ENCODE measurements around the gene WFDC1.

WFDC1 gene, protein sequence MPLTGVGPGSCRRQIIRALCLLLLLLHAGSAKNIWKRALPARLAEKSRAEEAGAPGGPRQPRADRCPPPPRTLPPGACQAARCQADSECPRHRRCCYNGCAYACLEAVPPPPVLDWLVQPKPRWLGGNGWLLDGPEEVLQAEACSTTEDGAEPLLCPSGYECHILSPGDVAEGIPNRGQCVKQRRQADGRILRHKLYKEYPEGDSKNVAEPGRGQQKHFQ

GRCh38 chr16:84294531-84295142 lies at the start of gene WFDC1:
TSS of gene WFDC1 (plus strand) at chr16:84294878. CDS start at chr16:84294972, 94 bp downstream.
- DNase-seq = no peak

- no peak for DNase-seq
Observed at GRCh38 chr16:84245956-84246678, 48.6 kb upstream of the WFDC1 start.

DNA sequence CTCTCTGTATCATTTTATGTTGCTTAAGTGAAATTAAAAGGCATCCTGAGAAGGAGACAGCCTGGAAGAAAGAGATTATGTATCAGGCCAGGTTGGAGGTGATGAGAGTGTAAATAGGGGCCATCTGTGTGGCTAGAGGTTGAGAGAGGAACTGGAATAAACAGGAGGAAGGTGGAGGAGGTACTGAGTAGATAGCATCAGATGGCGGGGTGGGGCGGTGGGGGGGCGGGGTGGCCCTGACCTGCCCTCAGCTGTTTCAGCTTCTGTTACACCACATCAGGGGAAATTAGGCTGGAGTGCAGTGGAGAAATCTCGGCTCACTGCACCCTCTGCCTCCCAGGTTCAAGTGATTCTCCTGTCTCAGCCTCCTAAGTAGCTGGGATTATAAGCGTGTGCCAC lies 48.0 kb upstream of the WFDC1 start:
- no peak for DNase-seq

GRCh38 chr16:84247331-84247730 lies 47.3 kb upstream of the WFDC1 start:
- DNase-seq = no peak

- DNase-seq = no peak
Observed at GRCh38 chr16:84247844-84248243, 46.8 kb upstream of the WFDC1 start.

DNA sequence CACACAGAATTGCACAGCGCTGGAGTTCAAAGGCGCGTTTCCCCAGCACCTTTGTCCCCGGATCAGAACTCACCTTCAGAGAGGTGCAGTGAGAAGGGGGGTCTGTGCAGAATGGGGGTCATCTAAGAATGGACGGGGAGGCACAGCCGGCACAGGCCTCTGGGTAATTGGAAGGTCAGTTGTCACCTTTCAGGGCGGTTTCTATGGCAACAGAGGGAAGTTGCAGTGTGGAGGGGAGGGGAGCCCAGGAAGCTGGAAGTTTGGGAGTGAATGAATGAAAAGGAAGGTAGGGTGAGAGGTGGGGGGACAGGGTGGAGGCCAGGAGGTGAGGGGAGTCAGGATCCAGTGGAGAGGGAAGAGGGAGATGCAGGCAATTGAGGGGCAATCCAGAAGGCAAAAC lies 42.5 kb upstream of the WFDC1 start:
- DNase-seq = no peak

GRCh38 chr16:84253173-84253572 lies 41.5 kb upstream of the WFDC1 start:
- no peak for DNase-seq

DNA sequence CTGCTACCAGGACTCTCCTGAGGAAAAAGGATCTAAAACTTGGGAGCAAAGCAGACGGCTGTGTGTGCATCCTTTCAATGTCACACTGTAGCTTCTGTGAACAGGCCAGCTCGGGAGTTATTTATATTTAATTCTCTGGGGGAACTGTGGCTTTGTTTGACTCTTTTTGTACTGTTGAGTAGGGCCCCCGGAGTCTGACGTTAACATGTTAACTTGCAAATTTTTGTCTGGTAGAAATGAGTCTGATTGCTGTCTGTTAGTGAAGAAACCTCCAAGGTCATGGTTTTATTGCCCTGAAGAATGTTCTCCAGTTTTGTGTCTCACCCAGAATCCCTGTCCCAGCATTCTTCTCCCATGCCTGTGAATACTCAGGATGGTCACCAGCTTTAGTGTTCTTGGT lies 40.6 kb upstream of the WFDC1 start:
- no peak for DNase-seq

- DNase-seq = no peak
Observed at GRCh38 chr16:84255050-84255810, 39.4 kb upstream of the WFDC1 start.

- DNase-seq = no peak
Observed at GRCh38 chr16:84258266-84258665, 36.4 kb upstream of the WFDC1 start.

GRCh38 chr16:84259691-84260090 lies 35.0 kb upstream of the WFDC1 start:
- no peak for DNase-seq

- DNase-seq = no peak
Observed at GRCh38 chr16:84260766-84261554, 33.7 kb upstream of the WFDC1 start.

DNA sequence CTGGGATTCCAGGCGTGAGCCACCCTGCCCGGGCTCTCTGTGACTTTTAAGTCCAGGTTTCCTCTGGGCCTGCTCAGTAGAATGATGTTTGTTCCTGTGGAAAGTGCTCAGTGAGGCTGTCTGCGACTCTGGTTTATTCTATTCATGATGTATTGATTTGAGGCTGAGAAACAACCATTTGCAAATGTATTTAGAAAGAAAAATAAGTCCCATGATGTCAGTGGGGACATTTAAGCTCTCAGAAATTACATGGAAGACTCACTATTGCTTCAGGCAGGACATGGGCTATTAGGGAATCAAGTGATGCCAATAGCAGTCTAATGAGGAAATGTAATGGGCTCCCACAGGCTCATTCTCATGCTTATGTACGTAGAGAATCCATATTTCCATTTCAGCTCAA lies 32.6 kb upstream of the WFDC1 start:
- no peak for DNase-seq

- no peak for DNase-seq
Observed at GRCh38 chr16:84262939-84263338, 31.7 kb upstream of the WFDC1 start.

- no peak for DNase-seq
Observed at GRCh38 chr16:84266451-84266850, 28.2 kb upstream of the WFDC1 start.

DNA sequence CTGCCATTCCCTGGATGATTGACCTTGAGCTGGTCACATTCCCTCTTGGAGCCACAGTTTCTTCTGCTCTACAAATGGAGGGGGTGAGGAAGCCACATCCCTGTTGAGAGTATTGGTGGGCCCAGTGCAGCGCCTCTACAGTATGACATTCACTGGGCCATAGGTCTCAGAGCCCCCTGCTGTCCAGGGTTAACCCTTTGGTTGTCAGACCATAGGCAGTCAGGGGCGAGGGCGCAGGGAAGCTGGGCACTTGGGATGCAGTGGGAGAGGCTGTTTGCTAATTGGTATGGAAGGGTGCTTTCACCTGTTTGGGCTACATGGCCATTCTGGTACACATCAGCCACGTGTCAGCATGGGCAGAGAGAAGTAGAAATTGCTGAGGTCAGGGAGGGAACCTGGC lies 27.3 kb upstream of the WFDC1 start:
- no peak for DNase-seq

DNA sequence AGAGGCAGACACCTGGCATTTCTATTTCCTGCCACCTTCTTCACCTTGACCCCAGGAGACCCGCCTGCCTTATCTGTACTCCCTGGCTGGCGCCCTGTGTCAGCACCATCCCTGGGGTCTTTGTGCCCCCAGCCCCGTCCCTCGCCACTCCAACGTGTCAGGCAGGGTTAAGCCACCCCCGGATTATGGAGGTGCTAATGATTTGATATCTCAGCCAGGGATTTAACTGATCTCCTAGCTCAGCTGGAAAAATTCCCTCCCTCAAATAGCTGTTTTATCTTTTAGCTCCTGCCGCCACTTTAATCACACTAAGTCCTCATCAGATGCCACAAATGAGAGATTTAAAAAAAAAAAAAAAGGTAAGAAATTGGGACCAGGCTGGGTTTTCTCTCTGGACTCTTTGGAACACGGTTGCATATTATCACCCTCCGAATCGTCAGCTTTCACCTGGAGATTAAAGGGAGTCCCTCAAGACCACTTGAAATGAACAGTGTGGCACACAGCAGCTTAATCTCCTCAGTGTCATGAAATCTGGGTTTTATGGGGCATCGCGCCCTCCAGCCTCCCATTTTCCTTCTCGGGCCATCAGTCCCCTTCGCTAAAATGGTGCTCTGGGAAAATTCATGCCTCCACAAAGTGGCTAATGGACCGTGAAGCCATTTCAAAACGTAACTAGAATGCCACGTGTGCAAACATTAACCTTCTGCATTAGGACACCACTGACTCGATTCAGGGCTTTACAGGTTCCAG lies 26.2 kb upstream of the WFDC1 start:
- no peak for DNase-seq

DNA sequence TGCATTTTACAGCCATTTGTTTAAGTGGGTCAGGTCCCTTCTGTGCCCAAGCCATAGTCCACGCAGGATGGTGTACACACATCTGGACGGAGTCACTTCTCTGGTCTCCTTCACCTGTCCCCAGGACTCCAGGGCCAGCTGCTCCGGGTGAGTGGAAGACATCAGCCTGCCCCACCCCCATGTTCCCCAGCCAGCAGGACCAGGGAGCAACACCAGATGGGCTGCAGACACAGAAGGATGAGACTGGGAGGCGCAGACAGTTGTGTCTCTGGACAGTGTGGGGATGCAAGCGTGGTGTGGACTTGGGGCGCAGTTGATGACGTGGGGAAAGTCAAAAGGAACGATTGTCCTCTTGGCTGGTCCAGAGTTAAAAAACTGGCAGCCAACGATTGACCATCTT lies 24.6 kb upstream of the WFDC1 start:
- DNase-seq = no peak

DNA sequence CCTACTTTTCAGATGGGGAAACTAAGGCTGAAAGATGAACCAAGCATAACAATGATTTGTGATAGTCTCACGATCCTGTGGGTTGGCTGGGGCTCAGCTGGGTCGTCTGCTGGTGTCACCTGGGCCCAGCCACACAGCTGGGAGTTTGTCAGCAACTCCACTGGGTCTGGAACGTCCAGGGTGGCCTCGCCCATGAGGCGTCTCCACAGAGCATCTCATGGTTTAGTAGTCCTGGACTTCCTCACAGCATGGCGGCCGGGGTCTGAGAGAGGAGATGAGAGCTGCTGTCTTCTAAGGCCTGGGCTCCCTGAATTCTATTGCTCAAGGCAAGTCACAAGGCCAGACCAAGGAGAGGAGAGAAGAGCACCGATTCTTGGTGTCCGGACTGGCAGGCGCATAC lies 24.1 kb upstream of the WFDC1 start:
- DNase-seq = no peak

- no peak for DNase-seq
Observed at GRCh38 chr16:84271037-84271436, 23.6 kb upstream of the WFDC1 start.

- no peak for DNase-seq
Observed at GRCh38 chr16:84271866-84272265, 22.8 kb upstream of the WFDC1 start.

GRCh38 chr16:84272740-84273320 lies 21.8 kb upstream of the WFDC1 start:
- no peak for DNase-seq

Measured in AML-193 (cell line).